Stomach (tissue), 4 donors: Measurements from ENCODE around the gene CABP2.

ENCODE experiments used
- CTCF ChIP-seq, 7 experiments: fragments of 450-650 bp in 4 of 7; fragments of 200-600 bp in 3 of 7; sonication (generic) in 3 of 7; IDR thresholded peaks; one replicate each; pipeline ENCODE4 v1.5.1; 2016 to 2019; ENCODE audit warnings: antibody characterized with exemption in 7 of 7, control low read depth in 2 of 7, mild to moderate bottlenecking in 1 of 7
- POLR2AphosphoS5 ChIP-seq, 3 donors: sonication (generic); formaldehyde crosslinking; IDR thresholded peaks; one replicate each; pipeline ENCODE4 v1.6.1; 2016; ENCODE audit warnings: antibody characterized with exemption in 3 of 3

GRCh38 chr11:67500484-67500821, 22.8 kb downstream of the CABP2 start:
- TF ChIP-seq CTCF (IDR thresholded peaks at IDR 0.05) (no peak), POLR2AphosphoS5 (IDR thresholded peaks at IDR 0.05) (no peak)
